Articular chondrocyte of knee joint (primary cell): Measurements from ENCODE around the gene COBLL1. TPM values are rescaled to one million over a fixed set of nuclear protein-coding genes. Genes with fewer than 3 reads are reported as not detected.

Experiments used
- small RNA-seq: library from RNA; depleted of rRNA; stranded (forward); fragments of <200 nt; gene quantifications from one replicate; pipeline ENCODE3, GENCODE V24; 2012
- total RNA-seq: library from RNA; depleted of rRNA; stranded (reverse); fragments of >200 nt; gene quantifications from 2 replicates; pipeline ENCODE4 v1.2.3, GENCODE V29; 2012

COBLL1 gene
- 33.2 and 33.3 TPM in 2 replicates for total RNA-seq

DNA sequence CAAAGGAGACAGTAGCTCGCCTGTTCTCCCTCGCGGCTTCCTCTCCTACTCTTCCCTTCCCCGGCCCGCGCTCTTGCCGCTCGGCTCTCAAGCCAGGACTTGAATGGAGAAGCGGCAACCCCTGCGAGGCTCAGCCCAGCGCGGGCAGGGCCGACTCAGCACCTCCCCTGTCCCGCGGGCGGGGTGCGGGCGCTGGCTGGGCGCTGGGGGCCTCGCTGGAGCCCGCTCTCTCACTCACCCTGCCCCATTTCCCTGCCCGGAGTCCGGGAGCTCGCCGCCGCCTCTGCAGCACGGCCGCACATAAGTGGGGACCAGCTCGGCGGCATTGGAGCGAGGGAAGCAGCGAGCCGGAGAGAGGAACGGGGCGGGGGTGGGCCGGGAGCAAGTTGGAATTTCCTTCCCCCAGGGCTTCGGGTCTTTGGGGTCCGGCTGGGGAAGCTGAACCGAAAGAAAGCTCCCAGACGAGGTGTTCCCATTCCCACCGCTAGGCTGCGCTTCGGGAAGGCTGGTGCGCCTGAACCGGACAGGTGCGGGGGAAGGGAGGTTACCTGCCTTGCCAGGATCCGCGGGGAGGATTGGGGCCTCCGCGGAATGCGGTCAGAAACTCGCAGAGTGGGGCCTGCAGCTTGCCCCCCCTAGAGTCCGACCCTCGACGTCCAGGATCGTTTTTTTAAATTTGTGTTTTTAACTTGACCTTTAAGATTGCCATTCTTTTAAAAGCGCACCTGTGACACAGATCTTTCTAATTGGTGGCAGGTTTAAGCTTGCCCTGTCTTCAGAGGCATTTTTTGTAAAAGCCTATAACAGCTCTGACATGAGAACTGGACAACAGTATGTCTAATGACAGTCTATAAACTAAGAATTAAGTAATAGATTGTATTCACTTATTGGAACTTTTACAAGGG, at the start of gene COBLL1:
TSS of gene COBLL1 (minus strand) at position 105 of the 905 bp plus-strand sequence. CDS start 627 bp downstream, outside the sequence.

Small RNA genes lying within 50 kb of the gene (small RNA-seq; reads per million reads assigned to genes)
- gene RNA5SP110: not detected
- not detected for gene SNORA70F

Other genes with a start within 250 kb of the COBLL1 start
- 0.52 and 0.97 TPM in 2 replicates for gene GRB14, start 220.3 kb downstream of the COBLL1 start, total RNA-seq
- gene SLC38A11, start 113.7 kb upstream of the COBLL1 start, total RNA-seq: 0.26 and 0.43 TPM in 2 replicates